Mesendoderm (in vitro differentiated cells): ENCODE measurements around the gene CCT8.
A peak's percentile ranks its signal among the peaks of the same experiment; 100 is the strongest.

Experiments
- DNase-seq: peaks from one replicate; pipeline ENCODE4 v3.0.0; 2013
- H2AK5ac ChIP-seq: 2 replicates; pipeline ENCODE4 v1.6.1; 2013; ENCODE audit warnings: low read length, inconsistent platforms
- H2BK120ac ChIP-seq: 2 replicates; pipeline ENCODE4 v1.6.1; 2013; ENCODE audit warnings: low read depth, mild to moderate bottlenecking, low read length, moderate library complexity, mixed read lengths
- H2BK15ac ChIP-seq: replicated peaks from 2 replicates; pipeline ENCODE4 v1.6.1; 2013; ENCODE audit warnings: low read depth, mild to moderate bottlenecking, moderate library complexity
- H2BK5ac ChIP-seq: 2 replicates; pipeline ENCODE4 v1.6.1; 2013; ENCODE audit warnings: low read length, inconsistent platforms
- H3K18ac ChIP-seq: 2 replicates; pipeline ENCODE4 v1.6.1; 2013; ENCODE audit warnings: mild to moderate bottlenecking, low read length, mixed read lengths
- H3K23ac ChIP-seq: one replicate; pipeline ENCODE4 v1.6.1; 2013; ENCODE audit warnings: low read length
- H3K27ac ChIP-seq: 2 replicates; pipeline ENCODE4 v1.5.1; 2013; ENCODE audit warnings: low read depth, mild to moderate bottlenecking, inconsistent platforms, low read length, moderate library complexity
- H3K27me3 ChIP-seq: 2 replicates; pipeline ENCODE4 v1.6.1; 2013; ENCODE audit warnings: low read length, control low read depth, mild to moderate bottlenecking, inconsistent platforms; ENCODE audit not compliant: insufficient read depth, poor library complexity
- H3K36me3 ChIP-seq: 2 replicates; pipeline ENCODE4 v1.6.1; 2013; ENCODE audit warnings: low read length, inconsistent platforms; ENCODE audit not compliant: control insufficient read depth, insufficient read depth
- H3K4ac ChIP-seq: one replicate; pipeline ENCODE4 v1.6.1; 2013; ENCODE audit warnings: low read depth, mild to moderate bottlenecking, low read length, moderate library complexity
- H3K4me1 ChIP-seq: 2 replicates; pipeline ENCODE4 v1.6.1; 2013; ENCODE audit warnings: low read depth, low read length, inconsistent platforms; ENCODE audit not compliant: control insufficient read depth
- H3K4me2 ChIP-seq: 2 replicates; pipeline ENCODE4 v1.6.1; 2013; ENCODE audit warnings: low read length
- H3K4me3 ChIP-seq: 2 replicates; pipeline ENCODE4 v1.5.1; 2013; ENCODE audit warnings: mild to moderate bottlenecking, low read length
- H3K56ac ChIP-seq: one replicate; pipeline ENCODE4 v1.6.1; 2013; ENCODE audit warnings: low read length
- H3K79me1 ChIP-seq: 2 replicates; pipeline ENCODE4 v1.6.1; 2013; ENCODE audit warnings: low read length, inconsistent platforms
- H3K79me2 ChIP-seq: 2 replicates; pipeline ENCODE4 v1.6.1; 2013; ENCODE audit warnings: mild to moderate bottlenecking, low read length; ENCODE audit not compliant: control insufficient read depth, insufficient read depth
- H3K9ac ChIP-seq: 2 replicates; pipeline ENCODE4 v1.6.1; 2013; ENCODE audit warnings: low read length, inconsistent platforms
- H4K5ac ChIP-seq: one replicate; pipeline ENCODE4 v1.6.1; 2013; ENCODE audit warnings: low read length
- H4K8ac ChIP-seq: one replicate; pipeline ENCODE4 v1.6.1; 2013; ENCODE audit warnings: low read depth, mild to moderate bottlenecking, control low read depth, low read length, moderate library complexity
- WGBS: extraction: QIAGEN DNeasy Blood & Tissue Kit; methylation state at CpG from one replicate; pipeline ENCODE4 v1.1.7; 2013; ENCODE audit warnings: low lambda C conversion rate, missing lambda C conversion rate; ENCODE audit not compliant: insufficient coverage; ENCODE audit errors: extremely low coverage; 5-methylcytosine and 5-hydroxymethylcytosine counted together

Gene CCT8

GRCh38 chr21:29075706-29076466 lies 2.4 kb upstream of the CCT8 start:
- Histone ChIP-seq H3K36me3 (no peaks in the 10 kb centered on the region), H3K4ac (no peak overlapping the region), H3K27me3 (no peaks in the 10 kb centered on the region), H2BK5ac (no peak overlapping the region), H3K56ac (no peak overlapping the region), H4K5ac (no peak overlapping the region), H3K9ac (no peak overlapping the region), H2AK5ac (no peak overlapping the region), H3K79me2 (peaks cover 25% of the 10 kb centered on the region), H3K23ac (no peak overlapping the region), H3K4me3 (no peak overlapping the region), H3K4me2 (no peak overlapping the region), H4K8ac (no peak overlapping the region), H3K18ac (no peak overlapping the region), H2BK15ac (no peak overlapping the region), H3K4me1 (no peaks in the 10 kb centered on the region), H3K27ac (no peak overlapping the region), H2BK120ac (no peak overlapping the region), H3K79me1 (no peaks in the 10 kb centered on the region)
- WGBS: no CpG with 5 or more reads among the region's 9 CpGs
- no peak for DNase-seq

DNA sequence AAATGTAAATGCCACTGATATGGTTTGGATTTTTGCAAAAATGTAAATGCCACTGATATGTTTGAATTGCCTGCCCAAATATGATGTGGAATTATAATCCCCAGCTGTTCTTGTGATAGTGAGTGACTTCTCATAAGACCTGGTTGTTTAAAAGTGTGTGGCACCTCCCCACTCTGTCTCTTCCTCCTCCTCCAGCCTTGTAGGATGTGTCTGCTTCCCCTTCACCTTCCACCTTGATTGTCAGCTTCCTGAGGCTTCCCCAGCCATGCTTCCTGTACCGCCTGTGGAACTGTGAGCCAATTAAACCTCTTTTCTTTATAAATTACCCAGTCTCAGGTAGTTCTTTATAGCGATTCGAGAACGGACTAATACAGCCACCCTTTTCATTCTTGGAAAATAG lies 1.3 kb upstream of the CCT8 start:
- Histone ChIP-seq H3K4me2 (no peak overlapping the region), H3K4me3 (no peak overlapping the region), H3K56ac (no peak overlapping the region), H2BK15ac (no peak overlapping the region), H3K18ac (no peak overlapping the region), H3K27ac (no peak overlapping the region), H4K5ac (no peak overlapping the region), H3K79me1 (no peaks in the 10 kb centered on the region), H3K4me1 (no peaks in the 10 kb centered on the region), H3K27me3 (no peaks in the 10 kb centered on the region), H2BK120ac (no peak overlapping the region), H3K36me3 (no peaks in the 10 kb centered on the region), H2AK5ac (no peak overlapping the region), H3K23ac (no peak overlapping the region), H2BK5ac (no peak overlapping the region), H3K4ac (no peak overlapping the region), H3K9ac (no peak overlapping the region), H4K8ac (no peak overlapping the region), H3K79me2 (peaks cover 31% of the 10 kb centered on the region)
- no CpG with 5 or more reads among the region's 4 CpGs for WGBS
- DNase-seq: no peak

DNA sequence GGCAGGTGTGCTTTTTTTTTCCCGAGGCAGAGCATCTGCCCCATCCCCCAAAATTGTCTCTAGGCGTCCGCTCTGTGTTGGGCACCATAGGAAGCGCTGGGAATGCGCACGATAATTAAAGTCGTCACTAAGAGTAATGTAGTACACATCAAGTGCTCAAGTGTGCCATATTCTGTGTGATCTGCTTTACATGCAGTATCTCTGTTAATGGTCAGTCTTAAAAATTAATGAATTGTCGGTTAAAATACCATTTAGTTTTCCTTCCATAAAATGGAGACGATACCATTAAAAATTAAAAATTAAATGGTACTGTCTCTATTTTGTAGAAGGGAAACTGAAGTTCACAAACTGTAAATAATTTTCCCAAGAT lies 544 bp upstream of the CCT8 start:
- Histone ChIP-seq H3K79me1 (no peaks in the 10 kb centered on the region), H2AK5ac (no peak overlapping the region), H4K8ac (no peak overlapping the region), H3K4me3 (peak overlapping the region; percentile 85), H3K36me3 (no peaks in the 10 kb centered on the region), H3K27me3 (no peaks in the 10 kb centered on the region), H3K27ac (no peak overlapping the region), H3K4ac (no peak overlapping the region), H2BK15ac (no peak overlapping the region), H3K4me1 (no peaks in the 10 kb centered on the region), H3K23ac (no peak overlapping the region), H3K9ac (peak overlapping the region; percentile 96), H3K79me2 (peaks cover 33% of the 10 kb centered on the region), H4K5ac (no peak overlapping the region), H2BK5ac (no peak overlapping the region), H3K18ac (no peak overlapping the region), H2BK120ac (no peak overlapping the region), H3K4me2 (peak overlapping the region; percentile 67), H3K56ac (peak overlapping the region; percentile 96)
- no CpG with 5 or more reads among the region's 9 CpGs for WGBS
- DNase-seq: no peak

DNA sequence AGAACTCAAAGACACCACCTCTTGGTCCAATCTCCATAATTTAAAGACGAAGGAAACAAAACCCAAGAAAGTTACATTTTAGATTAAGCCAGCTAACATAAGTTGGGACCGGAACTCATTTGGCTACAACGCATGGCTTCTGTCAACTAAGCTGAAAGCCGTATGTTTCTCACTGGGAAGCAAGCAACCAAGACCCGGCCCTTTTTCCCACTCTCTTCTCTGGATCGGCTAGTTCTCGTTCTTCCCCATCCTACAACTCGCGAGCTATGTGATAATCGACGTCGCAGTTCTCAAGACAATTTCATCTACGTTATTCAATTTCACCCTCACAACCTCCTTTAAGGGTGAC lies 601 bp downstream of the CCT8 start:
- Histone ChIP-seq H4K8ac (no peak overlapping the region), H3K4me1 (no peaks in the 10 kb centered on the region), H2BK5ac (no peak overlapping the region), H2AK5ac (peak overlapping the region; percentile 18), H3K27ac (no peak overlapping the region), H3K79me2 (peaks cover 35% of the 10 kb centered on the region), H3K23ac (no peak overlapping the region), H3K4me2 (peak overlapping the region; percentile 76), H3K56ac (peak overlapping the region; percentile 99), H3K27me3 (no peaks in the 10 kb centered on the region), H3K4me3 (peak overlapping the region; percentile 92), H4K5ac (no peak overlapping the region), H2BK15ac (no peak overlapping the region), H2BK120ac (no peak overlapping the region), H3K79me1 (no peaks in the 10 kb centered on the region), H3K9ac (peak overlapping the region; percentile 98), H3K36me3 (no peaks in the 10 kb centered on the region), H3K18ac (peak overlapping the region; percentile 43), H3K4ac (no peak overlapping the region)
- no CpG with 5 or more reads among the region's 13 CpGs for WGBS
- peak; percentile 59 for DNase-seq

- no peak overlapping the region for H3K18ac ChIP-seq
- no peaks in the 10 kb centered on the region for H3K27me3 ChIP-seq
- no CpG with 5 or more reads among the region's 3 CpGs for WGBS
- H3K4me3 ChIP-seq: no peak overlapping the region
- H3K4me2 ChIP-seq: no peak overlapping the region
- peaks cover 3% of the 10 kb centered on the region for H3K79me2 ChIP-seq
- H4K5ac ChIP-seq: no peak overlapping the region
- H3K56ac ChIP-seq: no peak overlapping the region
- H4K8ac ChIP-seq: no peak overlapping the region
- H2BK15ac ChIP-seq: no peak overlapping the region
- H2AK5ac ChIP-seq: no peak overlapping the region
- H3K23ac ChIP-seq: no peak overlapping the region
- H3K79me1 ChIP-seq: peaks cover 3% of the 10 kb centered on the region
- peaks cover 12% of the 10 kb centered on the region for H3K36me3 ChIP-seq
- H2BK5ac ChIP-seq: no peak overlapping the region
- H3K9ac ChIP-seq: no peak overlapping the region
- no peak overlapping the region for H3K27ac ChIP-seq
- H3K4ac ChIP-seq: no peak overlapping the region
- no peak overlapping the region for H2BK120ac ChIP-seq
- H3K4me1 ChIP-seq: no peaks in the 10 kb centered on the region
- no peak for DNase-seq
Measured at GRCh38 chr21:29064850-29065481, 8.5 kb downstream of the CCT8 start.
